AG09309 (cell line): ENCODE results near the gene JARID2.

ENCODE experiments used
- DNase-seq: peaks from one replicate; pipeline ENCODE4 v3.0.0-alpha.2; 2010; ENCODE audit warnings: low read depth
- H3K4me3 ChIP-seq: 2 replicates; pipeline ENCODE4 v1.5.1; 2011; ENCODE audit warnings: mild to moderate bottlenecking, low read depth, low read length, moderate library complexity; ENCODE audit not compliant: control insufficient read depth
- CTCF ChIP-seq: IDR thresholded peaks from 2 replicates; pipeline ENCODE4 v1.5.1; 2011; ENCODE audit warnings: mild to moderate bottlenecking, low read depth, low read length, inconsistent platforms; ENCODE audit not compliant: insufficient read depth, control insufficient read depth; ENCODE audit errors: missing control alignments

JARID2 gene

DNA sequence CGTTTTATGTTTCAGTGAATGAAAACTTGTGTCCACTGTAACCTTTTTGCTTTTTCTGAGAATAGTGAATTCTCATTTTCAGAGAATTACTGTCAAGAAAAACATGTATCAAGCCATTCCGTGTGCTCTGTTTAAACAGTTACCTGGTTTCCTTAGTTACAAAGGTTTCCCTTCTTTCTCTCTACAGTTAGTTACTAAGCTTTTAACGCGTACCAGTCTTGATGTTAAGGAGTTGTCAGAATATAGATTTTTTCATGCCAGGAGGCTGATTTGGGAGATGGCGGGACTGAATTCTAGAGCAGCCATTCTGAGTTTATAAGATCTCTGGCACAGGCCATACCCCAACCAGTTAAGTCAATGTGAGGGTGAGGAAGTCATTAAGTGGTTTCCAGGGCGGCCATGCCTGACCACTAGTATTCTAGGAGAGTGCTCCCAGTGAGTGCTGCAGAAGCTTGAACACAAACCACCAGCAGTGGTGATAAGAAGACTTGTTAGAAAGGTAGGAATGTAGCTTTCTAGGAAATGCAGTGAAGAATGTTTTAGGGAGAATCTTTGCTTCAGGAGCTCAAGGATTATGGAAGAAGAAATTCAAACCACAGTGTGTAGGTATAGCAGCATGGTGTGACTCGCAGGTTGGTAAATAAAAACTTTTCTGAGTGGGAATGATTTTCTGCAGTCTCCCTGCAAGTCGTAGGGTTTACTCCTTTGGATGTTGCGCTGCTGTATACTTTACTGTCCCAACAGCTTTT is 112.9 kb downstream of the JARID2 start:
- no peak for TF ChIP-seq CTCF
- no peak overlapping the region for H3K4me3 ChIP-seq
- DNase-seq = no peak

- TF ChIP-seq CTCF = no peak
- no peak overlapping the region for H3K4me3 ChIP-seq
- no peak for DNase-seq
Measured at GRCh38 chr6:15359335-15359862, 113.5 kb downstream of the JARID2 start.

DNA sequence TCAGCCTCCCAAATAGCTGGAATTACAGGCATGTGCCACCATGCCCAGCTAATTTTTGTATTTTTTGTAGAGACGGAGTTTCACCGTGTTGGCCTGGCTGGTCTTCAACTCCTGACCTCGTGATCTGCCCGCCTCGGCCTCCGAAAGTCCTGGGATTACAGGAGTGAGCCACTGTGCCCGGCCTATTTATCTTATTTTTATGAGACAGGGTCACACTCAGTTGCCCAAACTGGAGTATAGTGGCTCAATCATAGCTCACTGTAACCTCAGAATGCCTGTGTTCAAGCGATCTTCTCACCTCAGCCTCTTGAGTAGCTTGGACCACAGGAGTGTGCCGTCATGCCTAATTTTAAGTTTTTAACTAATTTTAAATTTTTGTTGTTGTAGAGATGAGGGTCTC is 114.4 kb downstream of the JARID2 start:
- no peak for TF ChIP-seq CTCF
- no peak for DNase-seq
- no peak overlapping the region for H3K4me3 ChIP-seq

DNA sequence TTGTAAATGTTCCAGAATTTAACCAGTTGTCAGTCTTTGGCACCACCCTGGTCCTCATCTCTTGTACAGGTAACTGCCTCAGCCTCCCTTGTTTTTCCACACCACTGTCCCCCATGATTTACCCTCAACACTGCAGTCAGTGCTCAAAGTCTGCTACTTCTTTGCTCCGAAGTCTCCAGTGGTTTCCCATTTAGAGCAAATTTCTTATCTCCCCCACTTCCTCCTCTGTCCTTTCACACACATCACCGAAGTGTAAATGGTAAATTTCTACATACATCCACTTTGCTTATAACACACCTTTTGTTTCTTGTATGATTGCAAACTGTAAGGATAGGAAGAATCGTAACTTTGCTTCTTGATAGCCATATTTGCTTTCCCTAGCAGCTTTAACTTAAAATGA is 115.3 kb downstream of the JARID2 start:
- no peak overlapping the region for H3K4me3 ChIP-seq
- TF ChIP-seq CTCF = no peak
- DNase-seq = no peak

DNA sequence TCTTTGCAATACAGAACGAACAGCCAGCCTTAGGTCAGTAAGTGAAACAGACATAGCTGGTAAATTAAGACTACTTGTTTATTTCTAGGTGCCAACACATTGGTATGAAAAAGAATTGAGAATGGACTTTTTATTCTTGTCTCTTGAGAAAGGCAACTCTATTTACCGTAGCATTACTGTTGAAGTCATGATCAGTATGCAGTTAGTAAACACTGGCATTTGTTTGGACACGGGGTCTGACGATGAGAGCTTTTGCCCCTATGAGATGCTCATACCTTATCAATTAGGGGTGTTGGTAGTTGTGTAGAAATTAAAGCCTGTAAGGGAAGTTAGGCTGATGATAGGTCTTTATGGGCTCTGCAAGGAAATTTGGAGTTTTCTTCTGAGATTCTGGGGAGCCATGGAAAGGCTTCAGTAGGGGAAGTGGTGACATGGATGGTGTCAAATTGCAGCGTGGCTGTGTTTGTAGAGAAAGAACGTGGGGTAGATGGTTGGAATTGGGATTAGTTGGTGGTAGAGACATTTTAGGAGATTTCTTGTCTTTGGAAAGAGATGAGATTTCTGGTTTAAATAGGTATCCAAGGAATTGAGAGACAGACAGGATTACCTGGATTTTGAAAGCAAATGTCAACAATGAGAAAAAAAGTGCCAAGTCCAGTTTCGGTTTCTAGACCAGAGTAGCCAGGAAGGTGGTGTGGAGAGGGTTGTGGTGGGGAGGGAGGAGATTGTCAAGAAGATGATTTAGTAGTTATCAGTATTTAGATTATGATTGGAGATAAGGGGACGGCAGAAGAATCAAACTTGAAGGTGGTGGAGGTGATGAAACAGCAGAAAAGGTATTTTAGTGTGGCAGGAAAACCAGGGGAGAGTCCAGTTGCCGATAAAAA is 116.6 kb downstream of the JARID2 start:
- DNase-seq = no peak
- no peak for TF ChIP-seq CTCF
- no peak overlapping the region for H3K4me3 ChIP-seq

DNA sequence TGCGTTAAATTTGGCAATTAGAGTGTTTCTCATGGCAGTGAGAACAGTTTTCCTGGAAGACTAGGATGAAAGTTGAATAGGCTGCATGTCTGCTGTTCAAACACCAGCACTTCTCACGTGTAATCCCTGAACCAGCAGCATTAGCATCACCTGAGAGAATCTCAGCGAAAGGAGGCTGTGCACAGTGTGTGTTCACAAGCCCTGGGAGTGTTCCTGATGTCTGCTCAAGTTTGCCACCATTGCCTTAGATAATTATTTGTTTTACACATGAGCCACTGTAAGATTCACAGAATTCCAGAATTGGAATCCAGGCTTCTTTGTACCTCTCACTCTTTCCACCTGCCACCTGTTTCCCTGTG is 117.3 kb downstream of the JARID2 start:
- no peak overlapping the region for H3K4me3 ChIP-seq
- no peak for TF ChIP-seq CTCF
- DNase-seq = no peak
